GM19035 (cell line): ENCODE measurements around the gene SEPTIN6.

Source experiments
- ATAC-seq: cut with Tn5 transposase; IDR thresholded peaks from one replicate; pipeline ENCODE4 v1.9.1; 2021; ENCODE audit not compliant: unreplicated experiment

The SEPTIN6 gene

DNA sequence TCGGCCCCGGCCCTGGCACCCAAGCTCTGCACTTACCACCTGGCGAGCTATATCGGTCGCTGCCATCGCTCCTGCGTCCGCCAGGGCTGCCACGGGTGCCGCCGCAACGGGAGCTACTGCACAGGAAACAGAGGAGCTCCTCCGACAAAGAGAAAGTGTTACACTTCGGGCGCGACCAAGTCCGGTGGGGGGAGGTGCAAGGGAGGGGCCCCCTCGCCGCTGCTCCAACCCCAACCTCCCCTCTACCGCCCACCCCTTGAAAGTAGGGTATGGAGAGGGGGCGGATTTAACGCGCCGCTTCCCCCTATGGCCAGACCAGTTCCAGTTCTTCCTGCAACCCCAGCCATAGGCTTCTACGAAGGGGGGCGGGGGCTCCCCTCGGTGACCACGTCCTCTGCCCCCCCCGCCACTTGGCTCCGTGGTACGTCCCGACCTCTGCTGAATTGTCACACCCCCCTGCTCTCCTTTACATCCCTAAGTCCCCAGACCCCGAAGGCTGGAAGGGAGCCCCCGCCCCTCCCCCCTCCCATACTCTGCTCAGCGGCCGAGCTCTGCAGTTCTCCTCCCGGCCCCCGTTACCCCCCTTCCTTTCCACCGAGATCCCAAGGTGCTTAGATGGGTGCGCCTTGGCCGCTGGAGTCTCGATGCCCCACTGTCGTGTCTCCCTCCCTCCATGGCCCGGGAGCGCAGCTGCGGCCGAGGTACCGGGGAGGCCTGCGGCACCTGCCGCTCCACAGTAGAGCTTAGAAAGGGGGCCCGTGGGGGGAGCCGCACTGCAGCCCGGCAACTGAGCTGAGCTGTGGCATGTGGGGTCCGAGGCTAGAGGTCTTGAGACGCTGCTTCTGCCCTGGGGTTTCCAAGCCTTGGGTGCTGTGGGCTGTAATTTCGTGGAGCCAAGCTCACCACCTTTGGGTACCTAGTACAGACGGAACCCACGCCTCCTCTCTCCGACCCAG, at the start of gene SEPTIN6:
TSS of gene SEPTIN6 (minus strand) at position 129 of the 956 bp plus-strand sequence. CDS start at position 66, 63 bp downstream.
- peak; percentile 73 for ATAC-seq

DNA sequence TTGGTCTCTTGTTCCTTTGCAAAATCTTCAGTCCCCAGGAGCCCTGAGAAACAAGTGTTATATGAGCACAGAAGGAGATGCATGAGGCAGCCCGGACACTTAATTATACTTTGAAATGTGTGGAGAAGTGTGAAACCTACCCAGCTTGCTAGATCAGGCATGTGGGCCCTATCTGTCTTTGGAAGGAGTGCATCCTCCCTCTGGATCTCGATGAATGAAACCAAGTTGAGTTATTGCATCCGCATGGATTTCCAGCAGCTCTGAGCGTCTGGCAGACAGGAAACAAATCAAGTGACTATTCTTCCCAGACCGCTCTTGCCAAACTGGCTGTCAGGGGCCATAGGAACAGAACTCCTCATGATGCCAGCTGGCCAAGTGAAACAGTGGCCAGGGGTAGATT, 45.8 kb upstream of the SEPTIN6 start:
- no peak for ATAC-seq

DNA sequence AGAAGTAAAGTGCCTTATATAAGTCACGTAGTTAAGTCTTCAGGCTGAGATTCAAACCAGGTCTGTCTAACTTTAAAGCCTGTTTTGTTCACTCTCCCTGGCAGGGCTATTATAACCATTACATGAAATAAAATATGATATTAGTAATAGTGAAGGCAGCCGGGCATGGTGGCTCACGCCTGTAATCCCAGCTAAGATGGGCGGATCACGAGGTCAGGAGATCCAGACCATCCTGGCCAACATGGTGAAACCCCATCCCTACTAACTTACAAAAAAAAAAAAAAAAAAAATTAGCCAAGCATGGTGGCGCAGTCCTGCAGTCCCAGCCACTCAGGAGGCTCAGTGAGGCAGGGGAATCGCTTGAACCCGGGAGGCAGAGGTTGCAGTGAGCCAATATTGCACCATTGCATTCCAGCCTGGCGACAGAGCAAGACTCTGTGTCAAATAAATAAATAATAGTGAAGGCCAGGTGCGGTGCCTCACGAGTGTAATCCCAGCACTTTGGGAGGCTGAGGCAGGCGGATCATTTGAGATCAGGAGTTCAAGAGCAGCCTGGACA, 43.3 kb upstream of the SEPTIN6 start:
- ATAC-seq, result no peak

DNA sequence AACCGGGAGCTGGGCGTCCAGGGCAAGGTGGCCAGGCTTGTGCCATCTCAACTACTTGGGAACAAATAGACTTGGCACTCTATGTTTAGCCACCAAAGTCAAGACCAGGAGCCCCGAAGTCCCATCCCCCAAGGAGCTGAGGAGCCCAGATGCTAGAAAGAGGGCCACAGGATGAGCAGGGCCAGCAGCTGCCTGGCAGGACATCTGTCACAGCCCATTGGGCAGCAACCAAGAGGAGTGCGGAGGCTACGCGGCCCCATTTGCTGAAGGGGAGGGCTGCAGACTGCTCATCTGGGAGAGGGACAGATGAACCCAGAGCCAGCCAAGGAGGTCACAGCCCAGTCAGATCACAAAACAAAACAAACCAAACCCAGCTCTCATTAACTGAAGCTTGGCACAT, 42.5 kb upstream of the SEPTIN6 start:
- no peak for ATAC-seq

DNA sequence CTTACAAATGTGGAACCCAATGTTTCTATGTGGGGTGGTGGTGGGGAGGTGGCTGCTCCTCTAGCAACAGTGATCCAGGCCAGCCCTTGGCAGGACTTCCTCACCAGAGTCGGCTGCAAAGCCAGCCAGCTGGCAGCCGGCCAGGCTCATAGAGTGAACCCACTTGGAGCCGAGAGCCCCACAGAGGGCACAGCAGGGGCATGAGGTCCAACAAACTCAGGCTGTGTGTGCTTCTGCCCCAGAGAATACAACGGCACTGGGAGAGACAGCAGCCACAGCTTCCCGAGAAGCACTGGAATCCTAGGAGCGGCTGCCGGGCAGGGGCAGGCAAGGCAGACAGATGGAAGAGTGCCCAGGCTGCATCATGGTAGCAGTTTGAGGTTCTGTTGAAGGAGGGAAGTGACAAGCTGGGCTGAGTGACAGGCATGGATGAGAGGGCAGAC, 42.0 kb upstream of the SEPTIN6 start:
- no peak for ATAC-seq

DNA sequence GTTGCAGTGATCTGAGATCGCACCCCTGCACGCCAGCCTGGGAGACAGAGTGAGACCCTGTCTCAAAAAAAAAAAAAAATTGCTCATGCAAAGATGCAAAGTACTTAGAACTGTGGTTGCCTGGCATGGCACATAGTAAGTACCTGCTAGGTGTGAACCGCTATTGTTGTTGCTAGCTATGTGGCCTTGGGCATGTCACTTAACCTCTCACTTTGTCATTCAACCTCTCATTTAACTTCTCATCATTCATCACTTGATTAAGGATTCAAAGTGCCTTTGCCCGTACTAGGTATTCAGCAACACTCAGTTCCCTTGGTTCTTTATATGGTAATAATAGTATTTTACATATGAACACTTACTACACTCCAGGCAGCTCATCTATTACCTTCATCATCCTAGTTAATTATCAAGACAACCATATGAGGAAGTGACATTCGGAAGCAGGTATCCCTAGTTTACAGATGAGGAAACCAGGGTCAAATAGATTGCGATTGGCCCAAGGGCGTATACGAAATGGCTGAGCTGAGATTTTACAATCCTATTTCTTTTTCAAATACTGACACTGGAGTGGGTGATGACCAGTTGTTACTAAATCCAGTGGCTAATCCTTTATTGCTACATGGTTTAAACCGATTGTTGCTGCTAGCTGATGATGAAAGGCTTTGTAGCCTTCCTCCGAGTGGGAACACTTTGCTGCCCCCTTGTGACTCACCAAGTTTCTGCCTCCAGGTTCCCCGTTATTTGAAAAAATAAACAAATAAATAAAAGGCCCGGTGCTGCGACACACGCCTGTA, 36.6 kb upstream of the SEPTIN6 start:
- no peak for ATAC-seq

DNA sequence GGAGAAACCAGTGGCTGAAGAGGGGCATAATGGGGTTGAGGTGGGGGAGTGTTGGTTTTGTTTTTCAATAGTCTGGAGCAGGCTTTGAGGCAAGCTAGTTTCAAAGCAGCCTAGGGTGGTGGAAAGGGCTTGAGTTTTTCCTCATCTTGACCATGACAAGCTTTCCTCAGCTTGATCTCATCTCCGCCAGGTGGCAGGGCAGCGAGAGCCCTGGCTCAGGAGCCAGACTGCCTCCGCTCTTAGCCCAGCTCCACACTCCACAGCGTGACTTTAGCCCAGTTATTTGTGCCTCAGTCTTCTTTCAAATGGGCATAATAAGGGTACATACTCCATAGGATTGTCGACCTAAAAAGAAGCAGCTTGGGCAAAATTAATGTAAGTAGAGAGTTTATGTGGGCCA, 35.5 kb upstream of the SEPTIN6 start:
- no peak for ATAC-seq

DNA sequence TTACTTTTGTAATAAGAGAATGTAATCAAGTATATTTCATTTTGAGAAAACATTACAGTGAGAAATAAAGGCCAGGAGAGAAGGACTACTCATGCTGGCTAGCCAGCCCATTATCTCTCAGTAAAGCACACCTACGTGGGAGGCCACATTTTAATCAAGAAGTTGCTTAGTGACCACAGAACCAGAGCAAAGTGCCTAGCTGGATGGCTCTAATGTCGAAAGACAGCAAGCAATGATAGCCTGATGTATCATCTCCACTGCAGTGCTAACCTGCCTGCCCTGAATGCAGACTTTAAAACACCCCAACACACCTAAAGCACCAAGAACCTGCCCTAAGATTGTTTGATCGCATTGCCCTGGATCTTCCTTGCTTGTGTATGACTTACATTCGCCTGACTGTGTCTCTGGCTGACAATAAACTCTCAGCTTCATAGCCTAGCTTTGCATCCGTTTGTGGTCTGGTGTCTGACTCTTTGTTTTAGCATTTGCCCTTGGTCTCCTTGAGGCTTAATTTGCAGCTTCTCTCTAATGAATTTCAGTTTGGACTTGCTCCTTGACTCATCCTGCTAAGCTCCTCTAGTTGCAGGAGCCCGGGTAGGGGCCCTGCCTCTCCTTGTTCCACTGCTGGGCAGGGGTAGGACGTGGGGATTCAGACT, 34.1 kb upstream of the SEPTIN6 start:
- ATAC-seq, result no peak

DNA sequence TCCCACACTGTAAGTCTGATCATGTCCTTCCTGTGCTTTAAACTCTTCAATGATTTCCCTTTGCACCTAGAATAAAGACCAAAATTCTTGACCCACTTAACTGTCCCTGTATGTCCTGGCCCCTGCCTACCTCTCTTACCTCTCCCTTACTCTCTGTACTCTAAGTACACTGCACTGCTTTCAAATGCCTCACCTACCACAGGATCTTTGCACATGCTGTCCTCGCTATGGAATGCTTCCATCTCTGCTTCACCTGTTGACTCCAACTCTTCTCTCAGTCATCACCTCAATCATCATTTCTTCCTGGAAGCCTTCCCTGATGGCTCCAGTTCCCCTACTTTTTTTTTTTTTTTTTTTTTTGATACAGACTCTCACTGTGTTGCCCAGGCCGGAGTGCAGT, 29.0 kb upstream of the SEPTIN6 start:
- ATAC-seq, result no peak

DNA sequence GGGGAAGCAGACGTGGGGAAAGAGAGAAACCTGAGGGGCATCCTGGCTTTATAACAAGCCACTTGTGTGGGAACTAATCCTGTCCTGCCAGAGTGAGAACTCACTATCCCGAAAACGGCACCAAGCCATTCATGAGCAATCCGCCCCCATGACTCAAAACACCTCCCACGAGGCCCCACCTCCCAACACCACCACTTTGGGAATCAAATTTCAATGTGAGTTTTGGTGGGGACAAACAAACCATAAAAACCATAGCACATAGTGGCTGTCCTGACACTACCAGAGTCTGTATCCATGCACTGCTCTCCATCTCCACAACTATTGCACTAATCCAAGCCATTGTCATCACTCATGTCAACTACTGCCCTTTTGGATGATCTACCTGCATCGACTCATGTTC, 28.5 kb upstream of the SEPTIN6 start:
- no peak for ATAC-seq

DNA sequence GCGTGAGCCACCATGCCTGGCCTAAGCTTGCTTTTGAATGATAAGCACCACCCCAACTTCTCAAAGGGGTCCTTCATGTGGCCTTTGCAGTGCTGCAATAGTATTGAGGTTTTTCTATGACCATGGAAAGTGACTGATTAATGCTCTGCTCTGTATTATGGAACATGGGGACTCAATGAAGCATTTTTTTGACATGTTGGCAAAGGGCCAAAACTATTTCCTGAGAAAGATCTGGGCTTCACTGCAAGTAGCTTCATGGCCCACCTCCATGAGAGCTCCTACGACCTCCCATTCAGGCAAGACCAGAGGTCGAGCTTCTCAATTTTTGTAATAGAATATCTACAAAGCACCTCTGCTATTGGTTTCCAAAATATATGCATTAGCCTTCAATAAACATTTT, 16.7 kb upstream of the SEPTIN6 start:
- no peak for ATAC-seq

DNA sequence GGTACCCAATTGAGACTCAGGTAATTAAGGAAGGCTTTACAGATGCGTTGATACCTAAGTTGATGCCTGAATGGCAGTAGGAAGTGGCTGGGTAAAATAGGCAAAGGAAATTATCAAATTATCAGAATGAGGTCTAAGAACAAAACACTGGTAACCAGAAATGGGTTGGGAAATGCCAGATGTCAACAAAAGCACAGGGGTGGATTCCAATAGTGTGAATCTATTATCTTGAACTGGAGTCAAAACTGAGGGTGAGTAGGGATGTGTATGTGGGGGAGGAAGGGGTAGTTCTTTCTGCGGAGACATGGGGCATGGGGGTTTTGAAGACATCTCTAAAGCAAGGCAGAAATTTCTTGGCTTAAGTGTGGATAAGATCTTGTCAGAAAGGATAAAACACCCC, 16.0 kb upstream of the SEPTIN6 start:
- no peak for ATAC-seq

DNA sequence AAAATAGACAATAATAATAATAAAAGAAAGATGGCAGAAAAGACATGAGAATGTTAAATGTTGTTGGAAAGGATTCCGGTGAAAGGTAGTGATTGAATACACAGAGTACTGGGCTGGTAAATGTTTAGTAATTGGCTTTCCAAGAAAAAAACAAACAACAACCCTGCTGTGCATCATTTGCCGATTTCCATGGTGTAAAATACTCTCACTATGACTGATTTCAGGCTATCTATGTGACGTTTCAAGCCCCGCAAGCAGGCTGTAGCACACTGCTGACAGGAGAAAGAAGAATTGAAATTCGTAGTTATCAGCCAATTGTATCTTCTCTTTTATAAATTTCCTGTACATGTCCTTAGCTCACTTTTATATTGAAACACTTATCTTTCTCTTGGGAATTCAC, 13.6 kb upstream of the SEPTIN6 start:
- no peak for ATAC-seq

DNA sequence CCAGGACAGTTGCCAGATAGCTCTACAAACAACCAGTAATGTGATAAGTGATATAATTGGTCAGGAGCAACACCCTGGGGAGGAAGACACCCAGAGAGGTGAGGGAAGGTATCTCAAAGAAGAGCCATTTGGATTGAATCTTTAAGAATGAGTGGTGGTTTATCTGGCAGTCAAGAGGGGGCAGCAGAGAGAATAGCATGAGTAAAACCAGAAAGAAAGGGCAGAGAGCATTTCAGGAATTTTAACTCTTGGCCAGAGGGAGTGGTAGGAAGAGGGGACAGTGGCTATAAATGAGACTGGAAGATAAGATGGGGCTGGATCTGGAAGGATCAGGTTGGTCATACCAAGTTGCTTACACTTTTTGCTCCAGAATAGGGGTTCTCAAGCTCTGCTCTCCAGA, 5.9 kb upstream of the SEPTIN6 start:
- no peak for ATAC-seq

DNA sequence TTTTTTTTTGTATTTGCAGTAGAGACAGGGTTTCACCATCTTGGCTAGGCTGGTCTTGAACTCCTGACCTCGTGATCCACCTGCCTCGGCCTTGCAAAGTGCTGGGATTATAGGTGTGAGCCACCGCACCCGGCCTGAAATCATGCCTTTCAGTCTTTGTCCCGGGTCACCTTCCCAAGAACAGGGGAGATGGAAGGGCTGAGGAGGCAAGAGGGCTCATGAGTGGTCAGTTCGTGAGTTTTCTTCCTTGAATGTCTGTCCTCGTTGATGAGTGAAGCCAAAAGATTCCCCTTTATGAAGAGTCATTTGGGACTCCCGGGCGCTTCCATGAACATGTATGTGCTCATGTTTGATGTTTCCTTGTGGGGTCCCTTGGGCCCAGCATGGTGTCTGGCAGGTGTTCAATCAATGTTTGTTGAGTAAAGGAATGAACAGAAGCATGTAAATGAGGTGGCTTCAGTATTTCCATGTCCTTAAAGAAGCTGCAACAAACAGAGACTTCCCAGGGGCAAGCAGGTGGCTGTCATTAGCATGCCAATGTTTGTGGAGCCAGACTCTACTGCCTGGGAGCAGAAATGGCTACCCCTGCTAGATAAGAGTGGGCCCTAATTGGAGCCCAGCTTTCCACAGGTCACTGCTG, 3.4 kb upstream of the SEPTIN6 start:
- no peak for ATAC-seq

DNA sequence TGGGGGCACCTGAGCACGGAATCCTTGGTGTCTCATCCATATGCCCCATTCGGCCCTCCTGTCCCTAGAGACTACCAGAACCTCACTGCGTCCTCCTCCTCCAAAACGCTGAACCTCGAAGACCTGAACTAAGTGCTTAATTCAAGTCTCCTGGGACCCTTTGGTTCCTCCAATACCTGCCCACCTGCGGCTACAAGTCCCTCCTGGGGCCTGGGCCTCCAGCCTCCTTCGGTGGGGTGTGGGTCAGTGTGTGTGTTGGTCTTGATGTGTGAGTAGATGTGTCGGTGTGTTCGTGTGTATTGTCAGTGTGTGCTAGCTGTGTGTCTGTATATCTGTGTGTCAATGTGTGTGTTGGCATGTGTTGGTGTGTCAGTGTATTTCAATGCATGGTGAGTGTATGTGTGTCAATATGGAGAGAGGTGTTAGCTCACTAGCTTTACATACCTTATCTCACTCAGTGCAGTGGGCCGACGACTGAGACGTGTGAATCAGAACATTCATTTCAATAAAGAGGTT, 2.6 kb upstream of the SEPTIN6 start:
- ATAC-seq, result no peak

DNA sequence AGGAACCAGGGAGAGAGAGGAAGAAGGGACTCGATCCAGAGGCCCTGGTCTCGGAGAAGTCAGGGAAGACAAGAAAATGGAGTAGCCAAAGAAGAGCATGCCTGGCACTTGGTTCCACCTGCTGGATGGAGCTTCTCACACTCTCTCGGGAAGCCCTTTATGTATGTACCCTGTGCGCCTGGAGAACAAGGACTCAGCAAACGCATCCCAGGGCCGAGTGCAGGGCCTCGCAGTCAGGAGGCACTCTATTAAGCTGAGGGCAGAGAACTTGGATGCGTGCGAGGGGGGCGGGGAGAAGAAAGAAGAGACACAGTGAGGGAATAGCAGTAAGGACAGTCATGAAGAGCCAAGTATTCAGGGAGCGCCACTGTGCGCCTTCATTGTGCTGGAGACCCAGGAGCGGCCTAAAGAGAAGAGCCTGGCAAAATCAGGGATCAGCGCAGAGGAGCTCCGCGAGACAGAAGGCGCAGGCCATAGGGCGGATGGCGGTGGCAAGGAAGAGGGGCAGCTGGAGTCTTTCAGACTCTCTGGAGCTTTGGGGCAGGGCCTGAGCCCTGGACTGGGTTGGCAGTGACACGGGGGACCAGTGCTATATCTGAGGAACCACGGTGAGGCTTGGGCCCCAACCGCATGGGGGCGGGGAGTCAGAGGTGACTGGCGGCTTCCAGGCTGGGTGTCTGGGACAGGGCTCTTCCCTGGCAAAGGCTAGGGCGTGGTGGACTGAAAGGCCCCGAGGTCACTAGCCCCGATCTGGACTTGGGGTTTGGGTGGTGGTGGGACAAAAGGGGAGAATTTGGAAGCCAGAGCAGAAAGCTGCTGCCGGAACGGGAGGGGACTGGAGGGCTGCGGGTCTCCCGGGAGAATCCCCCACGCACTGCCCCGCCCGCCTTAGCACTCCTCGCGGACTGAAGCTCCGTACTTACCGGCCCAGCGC, 1.9 kb upstream of the SEPTIN6 start:
- ATAC-seq, result no peak

DNA sequence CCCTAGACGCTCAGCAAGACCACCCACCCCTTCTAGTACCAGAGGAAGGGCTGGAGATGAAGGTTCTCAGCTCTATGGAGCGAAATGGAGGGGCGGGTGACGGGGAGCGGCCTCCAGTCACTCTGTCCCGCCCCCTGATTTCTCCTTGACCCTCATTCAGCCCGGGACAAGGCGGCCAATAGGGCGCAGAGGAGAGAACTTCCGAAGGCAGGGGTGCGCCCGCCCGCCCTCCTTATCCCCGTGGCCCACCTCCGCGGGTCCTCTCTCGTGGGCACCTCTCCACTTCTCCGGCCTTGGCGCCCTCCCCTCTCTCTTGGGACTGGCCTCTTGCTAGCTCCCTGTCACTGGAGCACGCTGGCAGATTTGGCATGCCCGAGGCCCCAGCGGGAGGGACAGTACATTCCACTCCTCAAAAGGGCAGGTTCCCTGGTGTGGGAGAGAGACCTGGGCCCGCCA, 1.1 kb upstream of the SEPTIN6 start:
- ATAC-seq, result no peak
